Measurements from ENCODE around the gene CELSR2. TPM values are rescaled to one million over a fixed set of nuclear protein-coding genes. Genes with fewer than 3 reads are reported as not detected.

The CELSR2 gene
- total and polyA plus RNA-seq, 12 donors = 0.93 to 10.6 (median 6.2) TPM

DNA sequence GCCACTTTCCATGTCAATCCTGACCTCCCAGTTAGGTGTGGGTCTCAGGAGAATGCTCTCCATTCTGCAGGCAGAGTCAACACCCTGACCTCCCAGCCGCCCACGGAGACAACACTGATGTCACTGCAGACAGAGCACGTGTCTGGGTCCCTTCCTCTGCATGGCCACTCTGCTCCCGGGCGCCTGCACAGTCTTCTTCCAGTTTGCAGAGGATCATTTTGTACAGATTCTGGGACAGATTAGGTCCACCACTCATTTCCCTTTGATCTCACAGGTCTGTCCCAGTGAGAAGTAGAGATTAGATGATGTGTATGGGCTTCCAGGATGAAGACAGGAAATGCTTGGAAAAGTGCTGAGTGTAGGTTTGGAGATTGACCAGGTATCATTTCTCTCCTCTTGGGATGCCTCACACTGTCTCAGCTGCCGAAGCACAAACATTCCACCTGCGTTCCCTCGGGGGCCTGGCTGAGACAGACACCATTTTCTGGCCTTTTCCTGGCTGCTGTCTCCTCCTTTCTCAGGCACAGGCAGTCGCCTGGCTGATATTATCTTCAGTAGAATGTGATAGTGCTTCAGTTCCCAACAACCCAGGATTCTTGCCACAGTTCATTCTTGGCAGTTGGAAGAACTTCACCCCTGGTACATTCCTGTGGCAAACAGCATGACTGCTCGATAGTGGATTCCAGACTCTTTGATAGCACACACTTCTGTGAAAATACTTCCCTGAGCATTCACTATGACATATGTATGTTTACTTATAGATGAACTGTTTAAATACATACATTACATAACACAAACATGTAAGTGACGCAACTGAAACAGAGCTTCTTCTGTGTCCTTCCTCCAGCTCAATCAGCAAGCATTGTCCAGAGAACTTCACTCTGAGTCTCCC lies 49.6 kb downstream of the CELSR2 start:
- DNase-seq (peak; percentile 44 to 66), ATAC-seq (peak in 7 of 8 donors; percentile 32 to 82 (median 71))
- Histone ChIP-seq H3K36me3 (no peaks in the 10 kb centered on the region), H3K9me3 (no peaks in the 10 kb centered on the region), H3K4me3 (no peak overlapping the region), H3K27me3 (peaks cover 0 to 5% (median 0%) of the 10 kb centered on the region in 7 donors), H3K27ac (peak overlapping the region; percentile 25 to 80 (median 60)), H3K4me1 (peaks cover 4 to 40% (median 29%) of the 10 kb centered on the region in 9 donors)
- WGBS, 2 donors = 24 to 34% methylated on average over 11 of the region's 11 CpGs
- intact Hi-C loops (cut with DNase I) = no loop called here
- no peak for TF ChIP-seq CTCF (IDR thresholded peaks at IDR 0.05)

- peak overlapping the region; percentile 25 to 80 (median 67) for H3K27ac ChIP-seq
- H3K4me3 ChIP-seq = peak overlapping the region in 1 of 10 donors; percentile 3
- H3K27me3 ChIP-seq = peaks cover 0 to 5% (median 0%) of the 10 kb centered on the region in 7 donors
- intact Hi-C loops (cut with DNase I) = no loop called here
- DNase-seq = peak; percentile 70 to 87
- WGBS, 2 donors = 53 to 59% methylated on average over 20 of the region's 20 CpGs
- H3K36me3 ChIP-seq = no peaks in the 10 kb centered on the region
- peak; percentile 50 to 85 (median 67) for ATAC-seq
- TF ChIP-seq CTCF (IDR thresholded peaks at IDR 0.05) = no peak
- peaks cover 4 to 48% (median 33%) of the 10 kb centered on the region in 9 donors for H3K4me1 ChIP-seq
- H3K9me3 ChIP-seq = no peaks in the 10 kb centered on the region
Measured at GRCh38 chr1:109299558-109300343, 50.4 kb downstream of the CELSR2 start.

DNA sequence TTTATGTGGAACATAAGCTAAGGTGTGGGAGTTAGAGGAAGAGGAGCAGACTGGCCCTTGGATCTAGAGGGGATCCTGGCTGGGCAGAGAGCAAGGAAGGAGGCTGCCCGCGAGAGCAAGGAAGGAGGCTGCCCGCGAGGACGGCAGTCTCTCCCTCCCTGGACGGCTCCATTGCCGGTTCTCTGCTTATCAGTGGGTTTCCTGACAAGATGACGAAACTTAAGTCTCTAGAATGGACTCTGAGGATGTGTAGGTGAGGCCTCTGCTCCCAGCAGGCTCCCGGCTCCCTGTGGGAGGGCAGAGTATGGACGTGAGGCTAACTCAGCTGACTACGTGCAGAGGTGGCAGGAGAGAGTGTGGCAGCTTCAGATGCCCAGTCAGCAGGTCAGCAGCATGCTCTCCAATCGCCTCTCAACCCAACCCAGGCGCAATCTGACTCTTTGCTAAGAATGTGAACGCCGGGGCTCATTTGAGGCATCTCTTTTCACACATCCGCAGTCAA lies 51.4 kb downstream of the CELSR2 start:
- Histone ChIP-seq H3K27me3 (peaks cover 0 to under 1% (median 0%) of the 10 kb centered on the region in 7 donors), H3K36me3 (no peaks in the 10 kb centered on the region), H3K4me3 (no peak overlapping the region), H3K4me1 (peaks cover 4 to 58% (median 42%) of the 10 kb centered on the region in 9 donors), H3K9me3 (no peaks in the 10 kb centered on the region), H3K27ac (peak overlapping the region in 5 of 10 donors; percentile 62 to 80 (median 75))
- no peak for ATAC-seq
- intact Hi-C loops (cut with DNase I) = no loop called here
- no peak for DNase-seq
- WGBS, 2 donors = 74 to 86% methylated on average over 16 of the region's 16 CpGs
- TF ChIP-seq CTCF (IDR thresholded peaks at IDR 0.05) = no peak

GRCh38 chr1:109301874-109302273 lies 52.5 kb downstream of the CELSR2 start:
- 86 to 89% methylated on average over 5 of the region's 5 CpGs for WGBS, 2 donors
- no peak overlapping the region for H3K4me3 ChIP-seq
- ATAC-seq (no peak), DNase-seq (no peak)
- H3K4me1 ChIP-seq = peaks cover 6 to 69% (median 50%) of the 10 kb centered on the region in 9 donors
- intact Hi-C loops (cut with DNase I) = no loop called here
- no peak for TF ChIP-seq CTCF (IDR thresholded peaks at IDR 0.05)
- no peak overlapping the region for H3K27ac ChIP-seq
- H3K27me3 ChIP-seq = no peaks in the 10 kb centered on the region
- H3K9me3 ChIP-seq = no peaks in the 10 kb centered on the region
- no peaks in the 10 kb centered on the region for H3K36me3 ChIP-seq
